HG02870 (cell line): ENCODE measurements around the gene PLAC9.
"Not testable (repeated sequence)": the region's sequence is repeated elsewhere in the genome, so short reads cannot be mapped to it uniquely, and the experiment has no call there.

Source experiments
- ATAC-seq: cut with Tn5 transposase; IDR thresholded peaks from one replicate; pipeline ENCODE4 v1.9.1; 2021; ENCODE audit warnings: mild to moderate bottlenecking, moderate library complexity; ENCODE audit not compliant: unreplicated experiment

Gene PLAC9

DNA sequence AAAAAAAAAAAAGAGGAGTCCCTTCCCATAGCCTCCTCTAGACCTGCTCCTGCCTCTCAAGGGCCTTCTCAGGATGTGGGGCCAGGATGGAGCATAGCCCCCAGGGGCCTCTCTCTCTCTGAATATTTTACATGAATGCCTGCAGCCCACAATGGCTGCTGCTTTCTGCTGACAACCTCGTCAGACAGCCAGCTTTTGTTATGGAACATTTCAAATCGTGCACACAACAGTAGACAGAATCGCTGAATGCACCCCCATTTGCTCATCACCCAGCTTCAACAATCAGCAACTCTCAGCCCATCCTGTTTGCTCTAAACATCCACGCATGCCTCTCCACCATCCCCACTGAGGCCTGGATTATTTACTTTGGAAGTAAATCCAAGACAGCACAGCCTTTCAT lies 5.4 kb downstream of the PLAC9 start:
- no peak for ATAC-seq

DNA sequence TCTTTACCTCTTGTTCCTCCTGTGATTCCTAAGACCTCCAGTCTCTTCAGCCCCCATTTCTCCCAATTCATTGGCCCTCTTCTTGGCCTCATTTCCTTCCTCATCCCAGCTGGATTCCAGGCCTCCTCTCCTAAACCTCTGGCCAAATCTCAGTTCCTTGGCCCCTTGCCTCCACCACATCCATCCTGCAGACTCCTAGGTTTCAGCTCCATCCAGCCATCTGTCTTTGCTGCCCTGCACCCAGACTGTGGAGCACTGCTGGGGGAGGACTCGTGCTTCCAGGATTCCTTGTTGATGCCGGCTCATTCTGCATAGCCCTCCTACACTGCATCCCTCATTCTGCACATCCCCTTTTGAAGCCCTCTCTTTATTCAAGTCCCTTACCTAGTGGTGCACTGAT lies 6.7 kb downstream of the PLAC9 start:
- no peak for ATAC-seq

DNA sequence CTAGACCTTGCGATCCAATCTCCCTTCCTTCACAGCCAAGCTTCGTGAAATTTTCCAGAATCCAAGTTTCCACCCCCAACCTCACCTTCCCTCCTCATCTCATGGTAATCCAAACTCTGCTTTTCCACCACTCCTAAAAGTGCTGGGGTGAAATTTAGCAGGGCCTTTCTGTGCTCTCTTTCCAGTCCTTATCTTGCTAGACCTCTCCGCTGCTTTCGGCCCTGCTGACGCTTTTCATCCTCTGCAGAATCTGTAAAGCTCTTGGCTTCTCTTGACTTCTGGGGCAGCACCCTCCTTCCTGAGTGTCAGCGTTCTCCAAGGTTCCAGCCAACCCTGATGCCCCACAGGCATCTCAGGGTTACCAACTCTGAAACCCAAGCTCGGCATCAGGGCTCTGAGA lies 7.7 kb downstream of the PLAC9 start:
- ATAC-seq, result no peak

DNA sequence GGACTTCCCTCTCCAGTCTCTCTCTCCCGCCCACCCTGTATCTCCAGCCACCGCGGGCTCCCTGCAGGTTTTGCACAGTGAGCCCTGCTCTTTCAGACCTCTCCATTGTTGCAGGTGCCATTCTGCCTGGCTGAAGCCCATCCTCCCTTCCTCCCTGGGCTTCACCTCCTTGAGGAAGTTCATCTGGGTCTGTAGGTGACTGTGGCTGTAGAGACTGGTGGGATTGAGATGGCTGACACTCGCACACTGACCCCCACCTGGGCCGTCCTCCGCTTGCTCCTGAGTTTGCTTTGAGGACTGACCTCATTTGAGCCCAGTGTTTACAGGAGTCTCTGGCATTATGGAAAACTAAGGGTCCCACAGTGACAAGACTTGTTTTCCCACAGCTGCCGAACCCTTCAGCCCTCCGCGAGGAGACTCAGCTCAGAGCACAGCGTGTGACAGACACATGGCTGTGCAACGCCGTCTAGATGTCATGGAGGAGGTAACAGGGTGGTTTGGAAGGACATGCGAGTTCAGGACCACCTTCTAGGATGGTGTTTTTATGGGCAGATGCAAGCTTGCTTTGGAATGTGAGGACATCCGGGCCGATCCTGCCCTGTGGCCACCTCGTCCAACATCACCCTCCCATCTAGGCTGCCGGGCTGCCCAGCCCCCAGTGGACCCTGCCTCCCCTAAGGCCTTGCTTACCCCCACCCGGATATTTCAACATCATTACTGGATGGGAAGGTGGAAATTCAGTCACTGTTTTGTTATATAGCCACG lies 9.3 kb downstream of the PLAC9 start:
- ATAC-seq, result no peak

DNA sequence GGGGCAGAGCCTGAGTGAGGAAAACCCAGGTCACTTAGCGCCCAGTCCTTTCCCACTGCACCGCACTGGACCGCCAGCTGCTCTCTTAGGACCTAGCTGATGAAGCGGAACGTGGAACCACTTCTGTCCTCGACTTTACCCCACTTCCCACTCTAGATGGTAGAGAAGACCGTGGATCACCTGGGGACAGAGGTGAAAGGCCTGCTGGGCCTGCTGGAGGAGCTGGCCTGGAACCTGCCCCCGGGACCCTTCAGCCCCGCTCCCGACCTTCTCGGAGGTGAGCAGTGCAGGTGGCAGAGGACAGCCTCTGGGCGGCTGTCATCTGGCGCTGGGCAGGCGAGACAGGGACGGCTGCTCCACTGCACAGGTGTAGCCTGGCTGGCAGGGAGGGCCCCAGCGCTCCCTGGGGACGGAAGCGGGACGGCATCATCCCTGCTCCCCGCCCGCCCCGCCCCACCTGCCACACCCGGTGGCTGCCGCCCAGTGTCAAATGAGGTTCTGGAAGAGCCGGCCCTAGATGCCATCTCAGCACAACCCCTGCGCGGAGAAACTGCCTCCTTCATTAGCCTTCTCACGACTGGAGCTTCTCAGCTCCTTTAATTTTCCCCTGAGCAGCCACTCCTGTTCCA lies 11.7 kb downstream of the PLAC9 start:
- ATAC-seq, result peak; percentile 39

- peak; percentile 18 for ATAC-seq
These were observed 12.2 kb downstream of the PLAC9 start for GRCh38 chr10:80144696-80145131.

- not testable (repeated sequence) for ATAC-seq
These were observed 13.1 kb downstream of the PLAC9 start for GRCh38 chr10:80145406-80146308.

GRCh38 chr10:80146918-80147317 lies 14.4 kb downstream of the PLAC9 start:
- ATAC-seq, result no peak

DNA sequence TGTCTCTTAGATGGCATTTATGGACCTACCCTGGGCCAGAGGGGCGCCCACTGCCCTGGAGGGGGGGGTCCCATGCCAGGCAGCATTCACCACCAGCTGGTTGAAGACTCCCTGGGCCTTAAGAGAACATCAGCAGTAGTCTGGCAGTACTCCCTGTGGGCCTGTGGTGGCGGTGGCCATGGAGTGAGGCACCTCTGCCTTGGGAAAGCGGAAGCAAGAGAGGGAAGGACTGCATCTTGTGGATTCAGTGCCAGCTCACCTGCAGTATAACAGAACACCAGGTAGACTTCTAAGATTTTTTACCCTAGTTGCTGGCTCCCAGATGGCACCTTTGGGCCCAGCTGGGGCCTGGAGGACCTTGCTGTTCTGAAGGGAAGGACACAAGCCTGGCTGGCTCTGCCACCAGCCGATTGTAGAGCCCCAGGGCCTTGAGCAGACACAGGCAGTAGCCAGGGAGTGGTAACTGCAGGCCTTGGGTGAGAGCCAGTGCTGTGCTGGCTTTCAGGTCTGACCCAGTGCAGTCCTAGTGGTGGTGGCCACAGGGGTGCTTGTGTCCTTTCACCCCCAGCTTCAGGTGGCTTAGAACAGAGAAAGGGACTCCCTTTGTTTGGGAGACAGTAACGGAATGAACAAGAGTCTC lies 15.8 kb downstream of the PLAC9 start:
- no peak for ATAC-seq

- no peak for ATAC-seq
These were observed 16.6 kb downstream of the PLAC9 start for GRCh38 chr10:80149123-80149522.

GRCh38 chr10:80150172-80150571 lies 17.6 kb downstream of the PLAC9 start:
- ATAC-seq, result no peak

DNA sequence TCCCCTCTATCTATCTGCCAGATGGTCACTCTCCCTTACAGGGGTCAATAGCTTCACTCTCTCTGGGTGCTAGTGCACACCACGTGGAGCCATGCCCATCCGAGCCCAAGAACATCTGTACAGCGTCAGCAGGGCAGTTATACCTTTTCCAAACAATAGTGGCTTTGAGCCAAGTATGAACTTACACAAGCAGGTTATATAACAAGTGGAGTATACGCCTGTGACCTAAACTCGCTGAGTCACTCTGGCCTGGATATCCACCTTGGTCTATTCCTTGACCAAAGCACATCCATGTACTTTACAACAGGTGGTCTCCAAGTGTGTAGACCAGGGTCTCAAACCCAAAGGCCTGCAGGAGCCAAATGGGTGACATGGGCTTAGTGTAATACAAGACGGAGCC lies 20.3 kb downstream of the PLAC9 start:
- ATAC-seq, result no peak

- no peak for ATAC-seq
These were observed 20.9 kb downstream of the PLAC9 start for GRCh38 chr10:80153460-80153859.

GRCh38 chr10:80154626-80154977 lies 22.1 kb downstream of the PLAC9 start:
- ATAC-seq, result no peak

- ATAC-seq, result no peak
These were observed 22.6 kb downstream of the PLAC9 start for GRCh38 chr10:80154978-80155695.

- no peak for ATAC-seq
These were observed 23.2 kb downstream of the PLAC9 start for GRCh38 chr10:80155696-80156215.

- ATAC-seq, result no peak
These were observed 23.7 kb downstream of the PLAC9 start for GRCh38 chr10:80156216-80156615.

DNA sequence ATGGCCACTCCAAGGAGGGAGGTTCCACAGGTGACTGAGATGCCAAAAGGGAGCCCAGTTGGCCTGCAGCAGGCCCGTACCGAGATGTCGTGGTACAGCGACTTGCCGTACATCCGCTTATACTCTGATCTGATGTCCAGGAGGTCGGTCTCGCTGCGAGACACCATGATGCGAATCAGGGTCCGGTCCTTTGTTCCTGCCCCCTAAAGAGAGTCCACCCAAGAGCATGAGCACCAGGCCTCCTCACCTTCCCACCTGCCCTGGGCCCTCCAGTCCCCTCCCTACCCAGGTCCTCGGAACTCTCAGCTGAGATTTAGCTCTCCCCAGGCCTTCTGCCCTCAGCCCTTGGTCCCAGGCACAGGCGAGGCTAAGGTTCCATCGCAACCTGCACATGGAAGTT lies 25.0 kb downstream of the PLAC9 start:
- ATAC-seq, result no peak

- no peak for ATAC-seq
These were observed 25.6 kb downstream of the PLAC9 start for GRCh38 chr10:80158126-80158525.

- ATAC-seq, result no peak
These were observed 26.1 kb downstream of the PLAC9 start for GRCh38 chr10:80158598-80159127.
